T-helper 1 cell treated with Interleukin-12 subunit alpha and Interleukin-12 subunit beta and Interleukin-4 antibody, amounts not matched to agents 30 μg/mL and 1 μg/mL, for 36 hours (primary cell): ENCODE data around the gene NBPF26.
"Not testable (repeated sequence)": the region's sequence is repeated elsewhere in the genome, so short reads cannot be mapped to it uniquely, and the experiment has no call there.

Experiments
- H3K27ac Mint-ChIP-seq: one replicate; pipeline ENCODE4 v1.8.0; 2021; ENCODE audit warnings: mild to moderate bottlenecking, mixed read lengths
- H3K27me3 Mint-ChIP-seq: one replicate; pipeline ENCODE4 v1.8.0; 2021; ENCODE audit warnings: low read depth, mixed read lengths
- H3K36me3 Mint-ChIP-seq: one replicate; pipeline ENCODE4 v1.8.0; 2021; ENCODE audit warnings: low read depth, mixed read lengths
- H3K4me1 Mint-ChIP-seq: one replicate; pipeline ENCODE4 v1.8.0; 2021; ENCODE audit warnings: low read depth, mixed read lengths
- H3K4me3 Mint-ChIP-seq: one replicate; pipeline ENCODE4 v1.8.0; 2021; ENCODE audit warnings: mild to moderate bottlenecking, moderate library complexity, mixed read lengths
- H3K9me3 Mint-ChIP-seq: one replicate; pipeline ENCODE4 v1.8.0; 2021; ENCODE audit warnings: mixed read lengths

The NBPF26 gene

GRCh38 chr1:120844186-120844944 lies 120.6 kb downstream of the NBPF26 start:
- H3K4me1 Mint-ChIP-seq, H3K36me3 Mint-ChIP-seq, H3K9me3 Mint-ChIP-seq, H3K27me3 Mint-ChIP-seq: not testable (repeated sequence)
- H3K27ac Mint-ChIP-seq, result peak overlapping the region; percentile 63
- peak overlapping the region; percentile 72 for H3K4me3 Mint-ChIP-seq

GRCh38 chr1:120844945-120845330 lies 121.2 kb downstream of the NBPF26 start:
- H3K4me1 Mint-ChIP-seq, H3K4me3 Mint-ChIP-seq, H3K27ac Mint-ChIP-seq, H3K27me3 Mint-ChIP-seq, H3K9me3 Mint-ChIP-seq, H3K36me3 Mint-ChIP-seq: not testable (repeated sequence)

- peak overlapping the region; percentile 62 for H3K4me3 Mint-ChIP-seq
- not testable (repeated sequence) for H3K9me3 Mint-ChIP-seq, H3K27ac Mint-ChIP-seq, H3K36me3 Mint-ChIP-seq, H3K4me1 Mint-ChIP-seq, H3K27me3 Mint-ChIP-seq
Measured at GRCh38 chr1:120849400-120850286, 125.9 kb downstream of the NBPF26 start.

- not testable (repeated sequence) for H3K4me1 Mint-ChIP-seq, H3K36me3 Mint-ChIP-seq, H3K9me3 Mint-ChIP-seq, H3K27me3 Mint-ChIP-seq
- H3K4me3 Mint-ChIP-seq, result peak overlapping the region; percentile 80
- peak overlapping the region; percentile 91 for H3K27ac Mint-ChIP-seq
Measured at GRCh38 chr1:120850287-120850536, 126.5 kb downstream of the NBPF26 start.

GRCh38 chr1:120850537-120851421 lies 127.0 kb downstream of the NBPF26 start:
- H3K27me3 Mint-ChIP-seq, H3K36me3 Mint-ChIP-seq, H3K4me1 Mint-ChIP-seq, H3K9me3 Mint-ChIP-seq: not testable (repeated sequence)
- peak overlapping the region; percentile 94 for H3K27ac Mint-ChIP-seq
- H3K4me3 Mint-ChIP-seq, result peak overlapping the region; percentile 80

- not testable (repeated sequence) for H3K4me1 Mint-ChIP-seq, H3K27ac Mint-ChIP-seq, H3K4me3 Mint-ChIP-seq, H3K36me3 Mint-ChIP-seq, H3K9me3 Mint-ChIP-seq, H3K27me3 Mint-ChIP-seq
Measured at GRCh38 chr1:120858144-120858543, 134.4 kb downstream of the NBPF26 start.

- H3K36me3 Mint-ChIP-seq, H3K27me3 Mint-ChIP-seq, H3K4me3 Mint-ChIP-seq, H3K9me3 Mint-ChIP-seq, H3K4me1 Mint-ChIP-seq, H3K27ac Mint-ChIP-seq: not testable (repeated sequence)
Measured at GRCh38 chr1:120859615-120860234, 136.0 kb downstream of the NBPF26 start.

GRCh38 chr1:120878206-120878605 lies 154.5 kb downstream of the NBPF26 start:
- H3K36me3 Mint-ChIP-seq, H3K27me3 Mint-ChIP-seq, H3K27ac Mint-ChIP-seq, H3K4me3 Mint-ChIP-seq, H3K9me3 Mint-ChIP-seq, H3K4me1 Mint-ChIP-seq: not testable (repeated sequence)

GRCh38 chr1:120880056-120880455 lies 156.3 kb downstream of the NBPF26 start:
- H3K36me3 Mint-ChIP-seq, H3K27me3 Mint-ChIP-seq, H3K9me3 Mint-ChIP-seq, H3K4me3 Mint-ChIP-seq, H3K27ac Mint-ChIP-seq, H3K4me1 Mint-ChIP-seq: not testable (repeated sequence)

GRCh38 chr1:120881934-120882333 lies 158.2 kb downstream of the NBPF26 start:
- H3K27me3 Mint-ChIP-seq, H3K27ac Mint-ChIP-seq, H3K36me3 Mint-ChIP-seq, H3K4me1 Mint-ChIP-seq, H3K9me3 Mint-ChIP-seq, H3K4me3 Mint-ChIP-seq: not testable (repeated sequence)
